ENCODE results near the gene FXYD7.

The FXYD7 gene

DNA sequence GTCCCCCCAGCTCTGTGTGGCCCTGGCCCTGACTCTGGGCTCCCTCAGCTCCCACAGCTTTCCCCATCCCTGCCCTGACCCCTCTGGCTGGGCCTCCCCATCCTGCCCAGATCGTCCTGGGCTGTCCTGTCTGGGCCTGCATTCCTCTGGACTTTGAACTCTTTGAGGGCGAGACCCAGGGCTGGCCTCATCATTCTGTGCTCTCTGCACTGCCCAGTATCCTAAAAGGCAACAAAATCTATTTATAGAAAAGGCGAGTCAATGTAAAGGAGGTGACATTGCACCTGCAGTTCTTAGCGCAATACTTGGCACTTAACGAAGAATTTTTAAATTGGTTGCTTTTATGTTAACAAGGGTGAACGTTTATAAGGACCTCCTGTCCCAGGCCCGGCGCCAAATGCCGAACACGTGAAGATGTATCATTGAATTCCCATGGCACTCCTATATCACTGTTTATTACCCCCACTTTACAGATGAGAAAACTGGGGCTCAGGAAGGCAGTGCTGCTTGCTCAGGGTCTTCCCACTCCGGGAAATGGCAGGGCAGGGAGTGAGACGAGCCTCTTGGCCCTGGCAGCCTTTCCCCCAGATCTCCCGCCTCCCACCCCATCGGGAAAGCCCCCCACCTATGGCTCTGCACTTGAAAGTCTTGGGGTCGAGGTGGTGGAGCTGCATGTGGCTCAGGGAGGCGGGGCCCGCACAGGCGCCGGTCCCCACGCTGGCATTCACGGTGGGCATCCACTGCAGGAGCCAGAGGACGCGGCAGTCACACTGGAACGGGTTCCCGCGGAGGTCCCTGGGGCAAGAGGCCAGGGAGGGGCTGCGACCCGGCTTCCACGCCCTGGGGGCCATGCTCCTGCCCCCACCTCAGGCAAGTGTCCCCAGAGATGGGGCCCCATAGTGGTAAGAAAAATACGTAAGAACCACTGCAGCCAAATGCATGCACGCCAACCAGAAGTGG is 12.0 kb upstream of the FXYD7 start:
- TF ChIP-seq, protein P1, sequence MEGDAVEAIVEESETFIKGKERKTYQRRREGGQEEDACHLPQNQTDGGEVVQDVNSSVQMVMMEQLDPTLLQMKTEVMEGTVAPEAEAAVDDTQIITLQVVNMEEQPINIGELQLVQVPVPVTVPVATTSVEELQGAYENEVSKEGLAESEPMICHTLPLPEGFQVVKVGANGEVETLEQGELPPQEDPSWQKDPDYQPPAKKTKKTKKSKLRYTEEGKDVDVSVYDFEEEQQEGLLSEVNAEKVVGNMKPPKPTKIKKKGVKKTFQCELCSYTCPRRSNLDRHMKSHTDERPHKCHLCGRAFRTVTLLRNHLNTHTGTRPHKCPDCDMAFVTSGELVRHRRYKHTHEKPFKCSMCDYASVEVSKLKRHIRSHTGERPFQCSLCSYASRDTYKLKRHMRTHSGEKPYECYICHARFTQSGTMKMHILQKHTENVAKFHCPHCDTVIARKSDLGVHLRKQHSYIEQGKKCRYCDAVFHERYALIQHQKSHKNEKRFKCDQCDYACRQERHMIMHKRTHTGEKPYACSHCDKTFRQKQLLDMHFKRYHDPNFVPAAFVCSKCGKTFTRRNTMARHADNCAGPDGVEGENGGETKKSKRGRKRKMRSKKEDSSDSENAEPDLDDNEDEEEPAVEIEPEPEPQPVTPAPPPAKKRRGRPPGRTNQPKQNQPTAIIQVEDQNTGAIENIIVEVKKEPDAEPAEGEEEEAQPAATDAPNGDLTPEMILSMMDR (IDR thresholded peaks at IDR 0.05): no peak
- intact Hi-C loops (cut with DNase I; ENCODE audit: low total_unique reads): no loop called here
- Histone ChIP-seq H3K9me3 (no peaks in the 10 kb centered on the region), H3K4me1 (peaks cover 0 to 33% (median 24%) of the 10 kb centered on the region in 4 donors), H3K27ac (no peak overlapping the region), H3K27me3 (no peaks in the 10 kb centered on the region), H3K4me3 (no peak overlapping the region), H3K36me3 (no peaks in the 10 kb centered on the region)
- no peak for DNase-seq

DNA sequence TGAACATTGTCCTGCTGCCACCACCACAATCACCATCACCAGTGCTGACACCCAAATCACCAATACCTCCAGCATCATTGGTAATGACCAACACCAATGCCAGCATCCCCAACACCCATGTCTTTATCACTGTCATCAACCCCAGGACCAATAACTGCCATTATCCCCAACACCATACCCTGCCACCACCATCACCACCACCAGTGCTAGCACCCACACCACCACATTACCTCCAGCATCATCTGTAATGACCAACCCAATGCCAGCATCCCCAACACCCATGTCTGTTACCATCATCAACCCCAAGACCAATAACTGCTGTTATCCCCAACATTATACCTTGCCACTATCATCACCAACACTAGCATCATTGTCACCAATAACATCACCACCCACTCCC is 10.8 kb upstream of the FXYD7 start:
- Histone ChIP-seq H3K4me1 (peaks cover 0 to 30% (median 20%) of the 10 kb centered on the region in 4 donors), H3K36me3 (no peaks in the 10 kb centered on the region), H3K9me3 (no peaks in the 10 kb centered on the region), H3K4me3 (no peak overlapping the region), H3K27me3 (no peaks in the 10 kb centered on the region), H3K27ac (no peak overlapping the region)
- DNase-seq: no peak
- TF ChIP-seq, protein P1 (IDR thresholded peaks at IDR 0.05): no peak
- intact Hi-C loops (cut with DNase I; ENCODE audit: low total_unique reads): no loop called here

DNA sequence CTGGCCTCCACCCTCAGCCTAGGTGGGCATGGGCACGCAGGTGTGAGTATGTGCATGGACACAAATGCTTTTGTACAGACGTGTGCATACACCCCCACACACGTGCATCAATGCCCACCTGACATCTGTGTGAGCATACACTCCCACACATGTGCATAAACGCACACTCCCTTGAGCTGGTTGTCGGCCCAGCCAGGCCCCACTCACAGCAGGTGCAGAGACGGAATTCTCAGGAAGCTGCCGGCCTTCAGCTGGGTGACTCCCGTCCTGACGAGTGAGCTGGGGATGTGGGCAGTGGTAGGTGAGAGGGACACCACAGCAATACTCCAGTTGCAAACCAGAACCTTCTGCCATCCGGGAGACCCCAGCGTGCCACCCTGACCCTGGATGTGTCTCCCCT is 9.2 kb upstream of the FXYD7 start:
- H3K4me1 ChIP-seq: peaks cover 0 to 45% (median 32%) of the 10 kb centered on the region in 4 donors
- H3K27ac ChIP-seq: peak overlapping the region; percentile 90 to 91
- H3K27me3 ChIP-seq: no peaks in the 10 kb centered on the region
- no peak for DNase-seq
- no peaks in the 10 kb centered on the region for H3K9me3 ChIP-seq
- H3K36me3 ChIP-seq: no peaks in the 10 kb centered on the region
- H3K4me3 ChIP-seq: peak overlapping the region; percentile 44 to 62
- intact Hi-C loops (cut with DNase I; ENCODE audit: low total_unique reads): loop anchor here (2.0 kb wide), 1 partner anchor 19 kb away; the partner anchor contains the start of gene FXYD3
- TF ChIP-seq, protein P1 (IDR thresholded peaks at IDR 0.05): no peak

DNA sequence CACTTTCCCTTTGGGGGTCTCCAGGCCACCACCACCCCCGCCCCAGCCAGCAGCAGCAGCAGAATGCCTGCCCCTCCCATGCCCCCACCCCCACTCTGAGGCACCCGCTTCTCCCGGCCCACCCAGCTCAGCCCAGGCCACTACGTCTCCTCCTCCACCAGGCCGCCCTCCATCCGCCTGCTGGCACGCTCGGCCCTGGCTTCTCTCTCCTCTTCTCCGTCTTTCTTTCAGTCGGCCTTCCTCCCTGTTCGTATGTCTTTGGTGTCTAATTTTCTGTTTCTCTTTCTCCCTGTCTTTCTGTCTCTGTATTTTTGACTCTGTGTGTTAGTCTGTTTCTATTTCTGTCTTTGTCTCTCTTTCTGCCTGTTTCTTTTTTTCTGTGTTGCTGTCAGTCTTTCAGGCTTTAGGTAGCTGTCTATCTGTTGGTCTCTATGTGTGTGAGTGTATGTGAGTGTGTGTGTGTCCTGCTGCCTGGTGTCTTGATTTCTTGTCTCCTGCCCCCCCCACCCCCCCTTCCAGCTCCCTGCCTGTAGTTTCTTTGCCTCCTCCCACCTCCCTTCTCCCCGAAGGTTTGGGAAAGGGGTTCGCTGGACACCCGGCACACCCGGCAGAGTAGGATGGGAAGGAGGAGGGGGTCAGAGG is 8.3 kb upstream of the FXYD7 start, which contains the start of gene LGI4:
Gene LGI4, minus strand, starts transcription at position 459 of the 642 bp plus-strand sequence. Its CDS starts 379 bp downstream, at position 80.
- Histone ChIP-seq H3K27ac (peak within 1 kb of the TSS; percentile 90 to 91), H3K4me1 (peaks cover 0 to 46% (median 35%) of the 10 kb centered on the region in 4 donors), H3K27me3 (no peaks in the 10 kb centered on the region), H3K9me3 (no peaks in the 10 kb centered on the region), H3K36me3 (no peaks in the 10 kb centered on the region), H3K4me3 (peak within 1 kb of the TSS; percentile 44 to 62)
- DNase-seq: no peak
- TF ChIP-seq, protein P1 (IDR thresholded peaks at IDR 0.05): no peak
- intact Hi-C loops (cut with DNase I; ENCODE audit: low total_unique reads): loop anchor here (2.0 to 5.0 kb wide), 2 partner anchors 20 to 133 kb away; partner anchors contain the start of genes FXYD3 and USF2

DNA sequence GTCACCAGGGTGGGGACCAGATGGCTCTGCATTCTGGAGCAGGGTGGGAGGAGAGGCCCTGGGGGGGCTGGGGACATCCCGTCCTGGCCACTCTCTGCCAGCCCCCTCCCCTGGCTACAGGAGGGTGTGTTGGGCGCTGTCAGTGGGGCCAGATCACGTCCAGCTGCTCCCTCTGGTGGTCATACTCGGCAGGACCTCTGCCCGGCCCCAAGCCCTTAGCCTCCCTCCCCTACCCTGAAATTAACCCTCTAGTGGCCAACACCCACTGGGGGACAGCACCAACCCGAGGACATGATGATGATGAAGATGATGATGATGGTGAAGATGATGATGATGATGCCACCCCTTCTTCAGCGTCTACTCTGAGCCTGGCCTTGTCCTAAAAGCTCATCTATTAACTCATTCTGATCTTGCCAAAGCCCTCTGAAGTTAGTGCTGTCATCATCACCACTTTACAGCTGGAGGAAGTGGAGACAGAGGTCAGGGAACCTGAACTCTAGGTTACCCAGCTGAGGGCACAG is 7.6 kb upstream of the FXYD7 start:
- no peaks in the 10 kb centered on the region for H3K36me3 ChIP-seq
- peak overlapping the region; percentile 90 to 91 for H3K27ac ChIP-seq
- peak overlapping the region; percentile 44 to 62 for H3K4me3 ChIP-seq
- H3K4me1 ChIP-seq: peaks cover 0 to 54% (median 40%) of the 10 kb centered on the region in 4 donors
- H3K27me3 ChIP-seq: no peaks in the 10 kb centered on the region
- intact Hi-C loops (cut with DNase I; ENCODE audit: low total_unique reads): loop anchor here (2.0 to 5.0 kb wide), 2 partner anchors 21 to 132 kb away; partner anchors contain the start of genes FXYD3 and USF2
- TF ChIP-seq, protein P1 (IDR thresholded peaks at IDR 0.05): peak; percentile 92 to 95
- peak; percentile 78 to 90 for DNase-seq
- H3K9me3 ChIP-seq: no peaks in the 10 kb centered on the region

Measured in tibial artery (tissue), 4 donors.